ENCODE data around the gene PABPC4L. TPM values are rescaled to one million over a fixed set of nuclear protein-coding genes. Genes with fewer than 3 reads are reported as not detected.

Gene PABPC4L
- total RNA-seq, 1 donor from 2014 or later, result 3.7 TPM

DNA sequence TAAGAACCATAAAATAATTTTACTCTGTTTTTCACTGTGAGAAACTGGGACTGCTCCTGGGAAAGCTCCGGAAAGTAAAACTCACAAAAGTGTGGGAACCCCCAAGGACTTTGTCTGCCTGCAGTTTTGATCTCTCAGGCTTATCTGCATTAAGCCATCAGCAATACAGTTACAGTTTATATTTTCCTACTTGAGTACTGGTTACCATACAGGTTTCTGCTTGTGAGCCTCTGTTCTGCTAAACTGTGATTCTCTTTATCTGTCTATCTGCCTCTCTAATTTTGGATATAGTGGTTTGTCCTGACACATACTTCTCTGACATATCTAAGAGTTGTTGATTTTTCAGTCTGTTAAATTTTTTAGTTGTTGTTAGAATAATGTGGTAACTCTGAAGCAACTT, 11.6 kb downstream of the PABPC4L start:
- Histone ChIP-seq H3K27me3 (no peaks in the 10 kb centered on the region), H3K27ac (no peak overlapping the region), H3K4me3 (no peak overlapping the region), H3K4me1 (no peaks in the 10 kb centered on the region), H3K36me3 (no peaks in the 10 kb centered on the region), H3K9me3 (no peaks in the 10 kb centered on the region)
- intact Hi-C loops (cut with DNase I), result no loop called here
- TF ChIP-seq, protein P1, sequence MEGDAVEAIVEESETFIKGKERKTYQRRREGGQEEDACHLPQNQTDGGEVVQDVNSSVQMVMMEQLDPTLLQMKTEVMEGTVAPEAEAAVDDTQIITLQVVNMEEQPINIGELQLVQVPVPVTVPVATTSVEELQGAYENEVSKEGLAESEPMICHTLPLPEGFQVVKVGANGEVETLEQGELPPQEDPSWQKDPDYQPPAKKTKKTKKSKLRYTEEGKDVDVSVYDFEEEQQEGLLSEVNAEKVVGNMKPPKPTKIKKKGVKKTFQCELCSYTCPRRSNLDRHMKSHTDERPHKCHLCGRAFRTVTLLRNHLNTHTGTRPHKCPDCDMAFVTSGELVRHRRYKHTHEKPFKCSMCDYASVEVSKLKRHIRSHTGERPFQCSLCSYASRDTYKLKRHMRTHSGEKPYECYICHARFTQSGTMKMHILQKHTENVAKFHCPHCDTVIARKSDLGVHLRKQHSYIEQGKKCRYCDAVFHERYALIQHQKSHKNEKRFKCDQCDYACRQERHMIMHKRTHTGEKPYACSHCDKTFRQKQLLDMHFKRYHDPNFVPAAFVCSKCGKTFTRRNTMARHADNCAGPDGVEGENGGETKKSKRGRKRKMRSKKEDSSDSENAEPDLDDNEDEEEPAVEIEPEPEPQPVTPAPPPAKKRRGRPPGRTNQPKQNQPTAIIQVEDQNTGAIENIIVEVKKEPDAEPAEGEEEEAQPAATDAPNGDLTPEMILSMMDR (IDR thresholded peaks at IDR 0.05), result no peak
- TF ChIP-seq POLR2AphosphoS5 (IDR thresholded peaks at IDR 0.05; ENCODE audit: insufficient read depth in 1 of 2, low read depth in 1 of 2), result no peak
- no peak for TF ChIP-seq POLR2A (IDR thresholded peaks at IDR 0.05)
- no peak for DNase-seq (ENCODE audit: extremely low spot score in 2 of 2)

DNA sequence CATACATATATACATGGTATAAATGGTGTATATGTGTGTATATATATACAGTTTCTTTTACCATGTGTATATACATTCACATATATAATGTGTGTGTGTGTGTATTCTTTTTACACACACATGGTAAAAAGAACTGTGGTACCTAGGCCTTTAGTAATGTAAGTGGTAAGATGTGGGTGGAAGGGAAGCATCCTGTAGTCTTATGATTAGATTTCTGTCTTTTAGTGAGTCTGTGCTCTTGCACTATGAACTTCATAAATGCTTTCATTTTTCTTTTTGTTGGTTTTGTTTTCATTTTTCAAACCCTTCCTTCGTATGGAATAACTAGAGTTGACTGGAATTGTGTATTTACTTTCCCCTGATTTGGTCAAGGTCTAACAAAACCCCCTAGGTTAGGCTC, 12.1 kb downstream of the PABPC4L start:
- H3K4me1 ChIP-seq, result no peaks in the 10 kb centered on the region
- H3K4me3 ChIP-seq, result no peak overlapping the region
- H3K27me3 ChIP-seq, result no peaks in the 10 kb centered on the region
- intact Hi-C loops (cut with DNase I), result no loop called here
- H3K9me3 ChIP-seq, result no peaks in the 10 kb centered on the region
- no peaks in the 10 kb centered on the region for H3K36me3 ChIP-seq
- H3K27ac ChIP-seq, result no peak overlapping the region
- no peak for DNase-seq (ENCODE audit: extremely low spot score in 2 of 2)
- TF ChIP-seq POLR2A (IDR thresholded peaks at IDR 0.05) (no peak), POLR2AphosphoS5 (IDR thresholded peaks at IDR 0.05; ENCODE audit: insufficient read depth in 1 of 2, low read depth in 1 of 2) (no peak)
- TF ChIP-seq, protein P1 (IDR thresholded peaks at IDR 0.05), result no peak

DNA sequence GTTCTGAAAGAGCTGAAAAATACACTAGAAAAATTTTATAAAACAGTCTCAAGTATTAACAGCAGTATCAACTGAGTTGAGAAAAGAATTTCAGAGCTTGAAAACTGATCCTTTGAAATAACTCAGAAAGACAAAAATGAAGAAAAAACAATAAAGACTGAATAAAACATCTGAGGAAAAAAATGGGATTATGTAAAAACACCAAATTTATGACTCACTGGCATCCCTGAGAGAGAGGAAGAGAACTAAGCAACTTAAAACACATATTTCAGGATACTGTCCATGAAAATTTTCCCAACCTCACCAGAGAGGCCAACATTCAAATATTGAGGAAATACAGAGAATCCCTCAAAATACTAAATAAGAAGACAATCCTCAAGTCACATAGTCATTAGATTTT, 22.9 kb downstream of the PABPC4L start:
- no peak for DNase-seq (ENCODE audit: extremely low spot score in 2 of 2)
- Histone ChIP-seq H3K4me1 (no peaks in the 10 kb centered on the region), H3K4me3 (no peak overlapping the region), H3K27ac (no peak overlapping the region), H3K9me3 (no peaks in the 10 kb centered on the region), H3K36me3 (no peaks in the 10 kb centered on the region), H3K27me3 (no peaks in the 10 kb centered on the region)
- intact Hi-C loops (cut with DNase I), result no loop called here
- TF ChIP-seq POLR2A (IDR thresholded peaks at IDR 0.05) (no peak), POLR2AphosphoS5 (IDR thresholded peaks at IDR 0.05; ENCODE audit: insufficient read depth in 1 of 2, low read depth in 1 of 2) (no peak)

- no peaks in the 10 kb centered on the region for H3K4me1 ChIP-seq
- no peak for TF ChIP-seq POLR2A (IDR thresholded peaks at IDR 0.05)
- no peak for TF ChIP-seq POLR2AphosphoS5 (IDR thresholded peaks at IDR 0.05; ENCODE audit: insufficient read depth in 1 of 2, low read depth in 1 of 2)
- TF ChIP-seq, protein P1 (IDR thresholded peaks at IDR 0.05), result no peak
- no peak overlapping the region for H3K4me3 ChIP-seq
- H3K36me3 ChIP-seq, result no peaks in the 10 kb centered on the region
- no peaks in the 10 kb centered on the region for H3K9me3 ChIP-seq
- DNase-seq (ENCODE audit: extremely low spot score in 2 of 2), result no peak
- intact Hi-C loops (cut with DNase I), result no loop called here
- H3K27me3 ChIP-seq, result no peaks in the 10 kb centered on the region
- H3K27ac ChIP-seq, result no peak overlapping the region
These were observed 27.3 kb downstream of the PABPC4L start for GRCh38 chr4:134174271-134174670.

- H3K4me3 ChIP-seq, result no peak overlapping the region
- no peaks in the 10 kb centered on the region for H3K4me1 ChIP-seq
- no peaks in the 10 kb centered on the region for H3K27me3 ChIP-seq
- no peaks in the 10 kb centered on the region for H3K9me3 ChIP-seq
- H3K36me3 ChIP-seq, result no peaks in the 10 kb centered on the region
- no peak for DNase-seq (ENCODE audit: extremely low spot score in 2 of 2)
- intact Hi-C loops (cut with DNase I), result no loop called here
- no peak overlapping the region for H3K27ac ChIP-seq
- TF ChIP-seq POLR2A (IDR thresholded peaks at IDR 0.05) (no peak), POLR2AphosphoS5 (IDR thresholded peaks at IDR 0.05; ENCODE audit: insufficient read depth in 1 of 2, low read depth in 1 of 2) (no peak)
- TF ChIP-seq, protein P1 (IDR thresholded peaks at IDR 0.05), result no peak
These were observed 41.4 kb downstream of the PABPC4L start for GRCh38 chr4:134160211-134160610.

Measured in vagina (tissue), 2 donors.